Measurements from ENCODE around the gene PLA2G2A.
"Not testable (repeated sequence)": the region's sequence is repeated elsewhere in the genome, so short reads cannot be mapped to it uniquely, and the experiment has no call there.

PLA2G2A gene

GRCh38 chr1:20008391-20008841, 29.0 kb upstream of the PLA2G2A start:
- in situ Hi-C loops (cut with HindIII; ENCODE audit: low sequenced_read_pairs): loop anchor here (5.0 kb wide), 1 partner anchor 59 kb away; no protein-coding TSS in a partner anchor
- no peak for TF ChIP-seq CTCF (IDR thresholded peaks at IDR 0.05; ENCODE audit: low read depth, low read length, missing control alignments)
- no peak overlapping the region for H3K4me3 ChIP-seq (ENCODE audit: low read depth, low read length)
- DNase-seq (ENCODE audit: low read depth): no peak

- in situ Hi-C loops (cut with HindIII; ENCODE audit: low sequenced_read_pairs); H3K4me3 ChIP-seq (ENCODE audit: low read depth, low read length); DNase-seq (ENCODE audit: low read depth): not testable (repeated sequence)
Observed at GRCh38 chr1:19998823-19999222, 19.4 kb upstream of the PLA2G2A start.

GRCh38 chr1:19990689-19991088, 11.3 kb upstream of the PLA2G2A start:
- in situ Hi-C loops (cut with HindIII; ENCODE audit: low sequenced_read_pairs): no loop called here
- no peak overlapping the region for H3K4me3 ChIP-seq (ENCODE audit: low read depth, low read length)
- DNase-seq (ENCODE audit: low read depth): no peak
- TF ChIP-seq CTCF (IDR thresholded peaks at IDR 0.05; ENCODE audit: low read depth, low read length, missing control alignments): no peak

GRCh38 chr1:19990182-19990582, 10.8 kb upstream of the PLA2G2A start:
- DNase-seq (ENCODE audit: low read depth); in situ Hi-C loops (cut with HindIII; ENCODE audit: low sequenced_read_pairs); H3K4me3 ChIP-seq (ENCODE audit: low read depth, low read length): not testable (repeated sequence)

- DNase-seq (ENCODE audit: low read depth): no peak
- in situ Hi-C loops (cut with HindIII; ENCODE audit: low sequenced_read_pairs): no loop called here
- H3K4me3 ChIP-seq (ENCODE audit: low read depth, low read length): no peak overlapping the region
- no peak for TF ChIP-seq CTCF (IDR thresholded peaks at IDR 0.05; ENCODE audit: low read depth, low read length, missing control alignments)
Observed at GRCh38 chr1:19988267-19989006, 9.0 kb upstream of the PLA2G2A start.

- TF ChIP-seq CTCF (IDR thresholded peaks at IDR 0.05; ENCODE audit: low read depth, low read length, missing control alignments): no peak
- no peak overlapping the region for H3K4me3 ChIP-seq (ENCODE audit: low read depth, low read length)
- in situ Hi-C loops (cut with HindIII; ENCODE audit: low sequenced_read_pairs): no loop called here
- DNase-seq (ENCODE audit: low read depth): no peak
Observed at GRCh38 chr1:19987719-19988118, 8.3 kb upstream of the PLA2G2A start.

- DNase-seq (ENCODE audit: low read depth); in situ Hi-C loops (cut with HindIII; ENCODE audit: low sequenced_read_pairs); H3K4me3 ChIP-seq (ENCODE audit: low read depth, low read length): not testable (repeated sequence)
Observed at GRCh38 chr1:19984409-19985016, 5.1 kb upstream of the PLA2G2A start.

GRCh38 chr1:19981507-19982312, 2.3 kb upstream of the PLA2G2A start:
- no peak for TF ChIP-seq CTCF (IDR thresholded peaks at IDR 0.05; ENCODE audit: low read depth, low read length, missing control alignments)
- in situ Hi-C loops (cut with HindIII; ENCODE audit: low sequenced_read_pairs): no loop called here
- no peak overlapping the region for H3K4me3 ChIP-seq (ENCODE audit: low read depth, low read length)
- no peak for DNase-seq (ENCODE audit: low read depth)

Measured in astrocyte of the cerebellum (primary cell).